GM19239 (cell line): Measurements from ENCODE around the gene PLCXD3.

Experiments
- DNase-seq: peaks from one replicate; pipeline ENCODE4 v3.0.0; 2011; ENCODE audit warnings: low spot score; ENCODE audit not compliant: insufficient read length
- FAIRE-seq: peaks from 2 replicates; lab custom pipeline; 2011; peaks lifted over from hg19 to GRCh38; lab: Jason Lieb, UNC

Gene PLCXD3, protein sequence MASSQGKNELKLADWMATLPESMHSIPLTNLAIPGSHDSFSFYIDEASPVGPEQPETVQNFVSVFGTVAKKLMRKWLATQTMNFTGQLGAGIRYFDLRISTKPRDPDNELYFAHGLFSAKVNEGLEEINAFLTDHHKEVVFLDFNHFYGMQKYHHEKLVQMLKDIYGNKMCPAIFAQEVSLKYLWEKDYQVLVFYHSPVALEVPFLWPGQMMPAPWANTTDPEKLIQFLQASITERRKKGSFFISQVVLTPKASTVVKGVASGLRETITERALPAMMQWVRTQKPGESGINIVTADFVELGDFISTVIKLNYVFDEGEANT

DNA sequence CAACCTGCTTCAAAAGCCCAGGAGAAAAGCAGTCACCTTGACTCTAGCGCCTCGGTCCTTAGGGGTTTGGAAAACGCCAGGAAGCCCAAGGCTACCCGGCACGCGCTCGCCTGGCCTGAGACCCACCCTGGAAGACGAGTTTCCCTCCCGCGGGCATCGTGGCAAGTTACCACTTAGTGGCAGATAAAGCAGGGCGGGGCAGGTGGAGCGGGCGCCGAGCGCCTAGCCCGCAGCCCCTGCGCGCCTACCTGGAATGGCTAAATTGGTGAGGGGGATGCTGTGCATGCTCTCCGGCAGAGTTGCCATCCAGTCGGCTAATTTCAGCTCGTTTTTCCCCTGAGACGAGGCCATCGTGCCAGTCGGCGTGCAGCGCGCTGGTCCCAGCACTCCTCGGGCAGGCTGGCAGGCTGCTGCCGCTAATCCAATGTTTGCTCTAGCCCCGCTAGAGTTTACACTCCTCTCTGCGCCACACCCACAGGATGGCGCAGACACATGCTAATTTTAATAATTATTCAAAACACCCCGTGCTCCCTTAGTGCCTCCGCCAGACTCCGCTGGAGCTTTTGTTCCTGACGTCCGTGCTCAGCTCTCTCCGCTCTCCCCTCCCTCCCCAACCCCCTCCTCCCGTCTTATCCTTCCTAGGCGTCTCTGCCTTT, at the start of gene PLCXD3:
PLCXD3 (minus strand) TSS at position 426 of the 656 bp plus-strand sequence; CDS start at position 351, 75 bp downstream.
- DNase-seq: no peak
- no peak for FAIRE-seq

DNA sequence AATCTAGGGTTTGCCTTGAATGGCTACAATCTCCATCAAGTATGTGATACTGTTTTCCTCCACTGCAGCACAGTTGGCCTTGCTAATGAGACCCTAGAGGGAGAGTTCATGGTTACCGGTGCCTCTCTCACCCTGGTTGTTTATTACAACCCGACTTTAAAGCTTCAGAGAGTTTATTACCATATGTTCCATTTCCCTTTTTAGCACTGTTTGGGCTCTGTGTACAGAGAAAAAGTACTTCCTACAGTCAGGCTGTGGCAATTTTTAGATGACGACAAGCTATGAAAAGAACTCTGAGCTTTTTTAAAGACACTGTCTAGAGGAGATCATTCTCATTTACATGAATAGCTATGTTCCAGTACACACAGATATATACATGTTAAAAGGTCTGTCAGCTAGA, 48.8 kb upstream of the PLCXD3 start:
- no peak for DNase-seq
- no peak for FAIRE-seq

DNA sequence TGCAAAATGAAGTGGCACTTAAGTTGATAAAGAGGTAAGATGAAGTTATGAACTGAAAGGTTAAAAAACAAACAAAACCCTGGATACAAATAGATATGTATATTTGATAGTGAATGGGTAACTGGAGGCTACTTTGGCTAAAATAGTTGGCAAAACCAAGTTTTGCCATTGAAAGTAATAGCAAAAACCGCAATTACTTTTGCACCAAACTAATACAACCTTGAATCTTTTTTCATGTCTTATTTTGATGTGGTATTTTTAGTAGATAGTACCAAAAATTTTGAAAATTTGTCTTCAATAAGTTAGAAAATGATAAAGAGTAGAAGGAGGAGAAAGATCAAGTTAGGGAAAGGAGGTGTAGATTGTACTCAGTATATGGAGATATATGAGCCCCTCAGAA, 47.9 kb upstream of the PLCXD3 start:
- no peak for DNase-seq
- no peak for FAIRE-seq

DNA sequence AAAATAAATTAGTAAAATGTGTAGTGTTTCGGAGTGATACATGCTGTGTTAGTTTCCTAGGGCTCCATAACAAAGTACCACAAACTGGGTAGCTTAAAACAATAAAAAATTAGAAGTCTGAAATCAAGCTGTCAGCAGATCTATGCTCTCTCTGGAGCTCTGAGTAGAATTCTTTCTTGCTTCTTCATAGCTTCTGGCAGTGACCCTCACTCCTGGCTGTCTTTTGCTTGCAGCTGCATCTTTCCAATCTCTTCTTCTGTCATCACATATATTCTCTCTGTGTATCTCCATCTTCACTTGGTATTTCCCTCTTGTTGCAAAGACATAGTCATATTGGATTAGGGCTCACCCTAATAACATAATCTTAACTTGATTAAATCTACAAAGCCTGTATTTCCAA, 37.6 kb upstream of the PLCXD3 start:
- no peak for DNase-seq
- FAIRE-seq: no peak

DNA sequence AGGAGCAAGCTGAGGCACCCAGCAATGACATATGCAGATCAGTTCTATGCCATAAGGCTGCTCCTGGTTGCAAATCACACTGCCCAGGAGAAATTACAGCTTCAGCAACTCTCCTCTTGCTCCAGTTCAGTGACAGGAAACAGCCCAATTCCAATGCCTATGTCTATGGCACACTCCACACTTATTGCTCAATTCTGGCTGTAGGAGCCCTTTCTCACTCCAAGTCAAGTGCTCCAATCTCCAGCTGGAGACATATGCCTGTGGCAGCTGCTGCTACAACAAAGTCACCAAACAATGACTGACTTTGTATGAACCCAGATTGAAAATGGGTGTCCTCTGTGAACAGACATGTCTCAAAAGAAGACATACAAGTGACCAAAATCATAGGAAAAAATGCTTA, 31.8 kb upstream of the PLCXD3 start:
- FAIRE-seq (no peak), DNase-seq (no peak)

DNA sequence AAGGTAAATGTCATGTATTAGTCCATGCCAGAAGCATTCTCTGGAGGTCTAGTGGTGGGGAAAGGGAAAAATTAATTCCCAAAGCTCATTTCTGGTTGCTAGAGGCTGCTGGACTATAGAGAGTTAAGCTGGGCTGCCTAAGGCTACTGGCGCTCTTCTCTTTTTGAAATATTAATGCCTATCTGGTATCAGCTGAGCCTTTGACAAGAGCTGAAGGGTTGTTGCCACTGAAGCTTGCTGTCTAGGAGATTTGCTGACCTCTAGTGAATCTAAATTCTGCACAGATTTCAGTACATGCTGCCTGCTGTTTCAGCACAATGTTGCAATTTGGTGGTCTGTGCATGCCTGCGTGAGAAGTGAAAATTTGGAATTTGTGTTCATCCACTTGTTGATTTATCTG, 29.1 kb upstream of the PLCXD3 start:
- no peak for FAIRE-seq
- no peak for DNase-seq

DNA sequence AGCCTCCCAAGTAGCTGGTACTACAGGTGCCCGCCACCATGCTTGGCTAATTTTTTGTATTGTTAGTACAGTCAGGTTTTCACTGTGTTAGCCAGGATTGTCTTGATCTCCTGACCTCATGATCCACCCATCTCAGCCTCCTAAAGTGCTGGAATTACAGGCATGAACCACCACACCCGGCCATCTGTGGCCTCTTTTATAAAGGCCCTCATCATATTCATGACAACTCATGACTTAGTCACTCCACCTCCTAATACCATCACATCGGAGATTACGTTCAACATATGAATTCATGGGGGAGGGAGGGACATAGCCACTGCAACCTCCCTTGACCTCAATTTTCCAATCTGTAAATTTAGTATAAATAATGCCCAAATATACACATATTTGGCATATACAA, 27.2 kb upstream of the PLCXD3 start:
- no peak for DNase-seq
- no peak for FAIRE-seq

DNA sequence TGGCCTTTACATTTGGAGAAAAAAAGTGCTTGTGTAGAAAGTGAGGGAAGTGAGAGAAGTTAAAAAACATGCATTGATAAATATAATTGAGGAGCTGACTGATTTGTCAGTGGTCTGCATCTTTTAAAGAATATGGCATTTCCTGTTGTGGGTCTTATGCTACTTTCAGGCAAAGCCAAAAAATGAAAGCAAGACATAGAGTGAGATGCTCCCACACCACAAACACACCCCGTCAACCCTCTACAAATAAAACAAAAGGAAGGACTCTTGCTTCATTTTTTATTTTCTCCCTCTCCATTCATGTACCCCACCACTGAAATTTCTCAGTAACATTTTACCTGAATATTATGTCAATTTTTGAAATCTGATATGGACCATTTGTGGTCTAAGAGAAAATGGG, 22.1 kb upstream of the PLCXD3 start:
- DNase-seq: no peak
- no peak for FAIRE-seq

DNA sequence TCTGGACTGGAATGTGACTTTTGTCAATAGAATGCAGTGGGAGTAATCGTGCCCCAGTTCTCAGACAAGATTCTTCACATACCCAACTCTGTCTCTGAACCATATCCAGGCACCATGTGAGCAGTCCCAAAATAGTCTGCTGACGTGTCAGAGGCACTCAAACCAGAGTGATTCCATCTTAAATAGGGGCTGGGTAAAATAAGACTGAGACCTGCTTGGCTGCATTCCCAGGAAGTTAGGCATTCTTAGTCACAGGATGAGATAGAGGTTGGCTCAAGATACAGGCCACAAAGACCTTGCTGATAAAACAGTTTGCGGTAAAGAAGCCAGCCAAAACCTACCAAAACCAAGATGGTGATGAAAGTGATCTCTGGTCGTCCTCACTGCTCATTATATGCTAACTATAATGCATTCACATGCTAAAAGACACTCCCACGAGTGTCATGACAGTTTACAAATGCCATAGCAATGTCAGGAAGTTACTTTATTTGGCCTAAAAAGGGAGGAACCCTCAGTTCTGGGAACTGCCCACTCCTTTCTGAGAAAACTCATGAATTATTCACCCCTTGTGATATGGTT, 16.9 kb upstream of the PLCXD3 start:
- FAIRE-seq (no peak), DNase-seq (no peak)

DNA sequence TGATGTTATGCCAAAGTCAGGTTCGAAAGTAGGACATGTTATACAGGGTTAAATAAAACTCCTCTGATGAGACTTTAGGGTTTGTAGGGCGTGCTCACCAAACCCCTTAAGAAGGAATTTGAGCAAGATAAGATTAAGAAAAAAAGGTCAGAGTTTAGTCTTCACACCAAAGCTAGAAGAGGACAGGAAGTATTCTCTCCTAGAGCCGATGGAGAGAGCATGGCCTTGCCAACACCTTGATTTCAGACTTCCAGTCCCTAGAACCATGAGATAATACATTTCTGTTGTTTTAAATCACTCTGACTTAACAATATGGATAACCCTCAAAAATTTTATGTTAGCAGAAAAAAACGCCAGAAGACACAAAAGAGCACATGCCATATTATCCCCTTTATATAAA, 16.3 kb upstream of the PLCXD3 start:
- no peak for FAIRE-seq

DNA sequence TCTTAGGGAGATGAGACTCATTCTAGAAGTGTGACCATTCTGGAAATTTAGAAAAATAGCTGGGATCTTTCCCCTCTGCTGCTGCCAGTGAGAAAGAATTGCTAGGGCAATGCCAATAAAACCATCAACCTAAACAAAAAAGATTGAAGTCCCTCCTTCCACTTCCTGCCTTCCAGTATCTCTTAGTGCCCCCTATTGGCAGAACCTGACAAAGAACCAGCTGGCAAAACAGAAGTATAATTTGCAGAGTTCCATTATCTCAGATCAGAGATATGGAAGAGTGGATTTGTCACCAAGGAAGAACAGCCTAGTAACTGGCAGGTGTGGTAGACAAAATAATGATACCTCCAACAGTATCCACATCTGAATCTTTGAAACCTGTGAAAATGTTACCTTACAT, 13.8 kb upstream of the PLCXD3 start:
- DNase-seq: no peak
- no peak for FAIRE-seq

More for the DNA sequence above, 16.3 kb upstream of the PLCXD3 start:
- no peak for DNase-seq

DNA sequence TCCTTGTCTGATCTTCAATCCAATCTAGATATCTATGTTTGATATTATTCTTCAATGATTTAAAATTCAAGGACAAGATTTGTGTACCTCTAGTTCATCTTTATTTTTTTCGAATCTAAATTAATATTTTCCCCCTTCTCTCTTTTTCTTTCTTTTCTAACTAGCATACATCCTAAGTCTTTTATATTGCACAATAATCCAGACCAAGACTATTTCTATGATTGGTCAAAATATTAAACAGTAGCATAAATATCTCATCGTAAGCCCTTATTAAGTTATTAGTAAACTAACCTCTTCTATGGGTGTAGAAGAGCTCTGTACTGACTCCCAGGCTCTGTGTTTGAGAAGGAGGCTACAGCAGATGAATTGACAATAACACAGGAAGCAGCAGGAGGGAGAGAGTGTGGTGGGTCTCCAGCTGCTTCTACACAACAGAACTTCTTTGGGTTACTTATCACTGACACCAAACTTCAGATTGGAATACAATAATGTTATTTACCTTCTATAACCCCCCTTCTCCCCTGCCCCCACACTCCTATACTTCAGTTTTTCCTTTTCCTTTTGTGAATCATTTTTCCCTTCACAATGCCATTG, 11.9 kb upstream of the PLCXD3 start:
- DNase-seq (no peak), FAIRE-seq (no peak)

DNA sequence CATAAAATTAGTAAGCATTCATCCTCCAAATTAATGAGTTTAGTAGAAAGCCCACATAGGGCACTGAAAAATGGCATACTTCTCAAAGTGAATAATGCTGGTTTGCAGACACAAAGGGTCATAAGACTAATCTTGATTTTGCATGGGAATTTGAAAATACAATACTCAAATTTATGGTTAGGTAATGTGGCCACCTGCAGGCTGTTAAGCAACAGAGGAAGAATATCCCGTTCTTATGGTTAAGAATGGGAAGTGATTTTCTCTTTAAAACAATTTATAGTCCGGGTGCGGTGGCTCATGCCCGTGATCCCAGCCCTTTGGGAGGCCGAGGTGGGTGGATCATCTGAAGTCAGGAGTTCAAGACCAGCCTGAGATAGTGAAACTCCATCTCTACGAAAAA, 9.4 kb upstream of the PLCXD3 start:
- FAIRE-seq: no peak

DNA sequence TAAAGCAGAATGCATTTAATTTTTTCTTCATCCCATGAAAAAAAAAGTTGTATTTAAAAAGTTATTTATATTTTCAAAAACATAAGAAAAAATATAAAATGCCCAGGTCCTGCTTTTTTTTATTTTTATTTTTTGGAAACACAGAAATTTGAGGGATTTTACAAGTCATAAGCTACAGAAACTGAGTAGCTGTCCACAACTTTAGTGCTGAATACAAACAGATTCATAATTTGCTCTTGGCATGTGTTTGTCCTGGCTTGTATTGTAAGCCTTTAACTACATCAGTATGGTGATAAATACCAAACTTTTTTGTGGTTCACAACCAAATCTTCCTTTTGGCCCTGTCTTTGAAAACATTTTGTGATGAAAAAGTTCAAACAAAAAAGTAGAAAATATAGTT, 7.5 kb upstream of the PLCXD3 start:
- DNase-seq: no peak
- FAIRE-seq: no peak

More for the DNA sequence above, 9.4 kb upstream of the PLCXD3 start:
- DNase-seq: no peak

DNA sequence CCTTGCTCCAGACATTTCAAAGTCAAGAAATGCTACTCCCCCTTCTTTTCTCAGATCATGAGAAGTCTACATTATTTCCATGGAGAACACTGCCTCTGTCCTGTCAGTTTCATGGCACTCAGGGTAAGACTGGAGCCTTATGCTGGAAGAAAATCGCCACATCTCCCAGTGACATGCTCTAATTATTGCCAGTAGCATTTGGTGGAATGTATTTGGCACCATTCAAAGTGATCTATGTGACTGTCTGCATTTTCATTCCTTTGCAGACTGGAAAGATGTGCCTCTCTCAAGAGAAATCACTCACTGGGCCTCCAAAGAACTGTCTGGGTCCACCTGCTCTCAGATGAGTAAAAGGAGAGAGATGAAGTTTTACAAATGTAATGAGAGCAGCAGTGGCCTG, 840 bp upstream of the PLCXD3 start:
- FAIRE-seq (no peak), DNase-seq (no peak)

DNA sequence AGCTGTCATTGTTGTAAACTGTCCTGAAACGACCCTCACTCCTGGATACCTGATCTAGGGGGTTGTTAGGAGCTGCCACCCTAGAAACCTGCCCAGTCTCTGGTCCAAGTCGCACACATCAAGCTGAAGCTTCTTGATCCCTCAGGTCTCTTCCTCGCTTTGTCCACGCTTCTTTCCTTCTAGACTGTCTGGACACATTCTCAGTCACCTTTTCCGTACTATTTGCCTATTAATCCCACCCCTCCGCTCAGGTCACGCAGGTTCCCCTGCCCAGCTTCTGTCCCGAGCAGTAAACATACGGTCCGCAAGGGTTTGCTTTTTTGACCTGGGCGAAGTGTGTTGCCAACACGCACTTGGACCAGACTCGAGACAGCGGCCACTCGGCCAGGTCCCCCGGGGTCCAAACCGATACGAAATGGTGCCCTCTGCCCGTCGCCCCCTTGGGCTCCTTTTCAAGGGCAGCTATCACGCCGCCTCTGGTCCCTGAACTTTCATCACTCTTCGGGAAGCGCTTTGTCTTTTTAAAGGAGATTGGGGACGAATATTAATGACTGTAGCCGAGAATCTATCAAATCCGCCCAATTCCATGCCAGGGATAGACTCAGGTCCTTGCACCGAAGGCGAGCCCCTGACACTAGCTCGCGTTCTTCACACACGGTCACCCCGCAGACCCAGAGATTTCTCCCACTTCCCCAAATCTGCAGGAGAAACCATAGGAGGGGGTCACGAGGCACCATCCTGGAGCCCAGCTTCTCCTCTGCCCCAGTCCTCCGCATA, 814 bp downstream of the PLCXD3 start:
- FAIRE-seq: no peak
- DNase-seq: no peak

DNA sequence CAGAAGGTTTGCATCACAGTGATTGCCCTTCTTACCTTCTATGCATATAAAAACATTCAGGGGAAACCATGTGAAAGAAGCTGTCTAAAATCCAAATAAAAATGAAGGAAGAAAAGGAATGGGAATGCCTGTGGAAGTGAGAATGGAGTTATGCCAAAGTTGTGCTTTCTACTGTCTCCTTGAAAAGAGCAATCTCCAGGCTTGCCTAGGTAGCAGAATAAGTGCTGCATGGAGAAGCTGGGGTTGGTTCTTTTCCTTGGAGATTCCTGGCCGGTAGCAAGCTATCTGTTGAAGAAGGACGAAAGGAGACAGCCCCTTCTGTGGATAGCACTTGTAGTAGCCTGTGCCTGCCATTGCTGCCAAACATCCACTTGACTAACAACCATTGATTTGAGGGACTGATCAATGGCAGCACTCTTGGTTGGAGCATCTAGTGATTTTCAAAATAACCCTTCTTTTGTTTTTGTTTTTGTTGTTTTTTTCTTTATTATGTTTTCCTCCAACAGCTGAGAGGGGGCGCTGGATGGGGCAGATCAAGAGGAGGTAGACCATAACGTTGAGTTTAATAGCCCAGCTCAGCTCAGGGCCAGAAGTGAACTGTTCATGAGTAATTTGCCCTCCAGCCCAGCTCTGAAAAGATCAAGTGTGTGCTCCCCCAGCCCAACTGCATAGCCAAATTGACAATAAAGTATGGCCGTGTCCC, 1.6 kb downstream of the PLCXD3 start:
- DNase-seq: no peak
- no peak for FAIRE-seq

DNA sequence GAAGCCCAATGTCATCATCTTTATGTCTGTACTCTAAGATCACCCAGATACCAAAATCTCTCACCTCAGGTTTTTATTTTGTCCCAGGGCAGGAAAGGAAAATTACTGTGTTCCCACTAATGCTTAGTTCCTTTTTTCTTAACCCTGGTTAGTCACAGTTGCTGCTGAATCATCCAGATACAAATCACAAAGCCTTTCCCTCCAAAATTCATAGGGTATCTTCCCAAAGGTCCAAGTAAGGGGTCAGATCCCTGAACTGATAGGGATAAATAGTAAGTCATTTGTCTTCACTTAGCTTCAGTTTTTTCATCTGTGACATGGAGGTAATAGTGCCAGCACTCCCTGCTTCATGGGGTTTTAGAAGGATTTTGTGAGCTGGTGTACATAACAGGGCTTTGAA, 2.2 kb downstream of the PLCXD3 start:
- FAIRE-seq: no peak

DNA sequence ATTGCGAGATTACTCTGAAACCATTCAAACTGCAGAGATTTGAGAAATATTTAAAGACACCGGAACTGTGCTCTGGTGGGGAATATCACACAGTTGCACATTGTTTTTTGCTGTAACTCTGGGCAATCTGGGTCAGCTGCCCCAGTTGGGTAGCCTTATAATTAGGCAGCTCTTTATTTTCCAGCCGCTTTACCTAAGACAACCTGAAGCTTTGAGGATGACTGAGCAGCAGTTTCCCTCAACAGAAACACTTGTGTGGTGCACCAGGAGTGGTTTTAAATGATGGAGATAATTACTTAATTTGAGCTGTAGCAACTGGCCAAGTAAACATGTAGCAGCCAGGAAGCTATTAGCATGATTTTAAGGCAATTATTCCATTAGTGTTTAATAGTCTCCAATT, 2.9 kb downstream of the PLCXD3 start:
- no peak for FAIRE-seq
- no peak for DNase-seq

More for the DNA sequence above, 2.2 kb downstream of the PLCXD3 start:
- DNase-seq: no peak

DNA sequence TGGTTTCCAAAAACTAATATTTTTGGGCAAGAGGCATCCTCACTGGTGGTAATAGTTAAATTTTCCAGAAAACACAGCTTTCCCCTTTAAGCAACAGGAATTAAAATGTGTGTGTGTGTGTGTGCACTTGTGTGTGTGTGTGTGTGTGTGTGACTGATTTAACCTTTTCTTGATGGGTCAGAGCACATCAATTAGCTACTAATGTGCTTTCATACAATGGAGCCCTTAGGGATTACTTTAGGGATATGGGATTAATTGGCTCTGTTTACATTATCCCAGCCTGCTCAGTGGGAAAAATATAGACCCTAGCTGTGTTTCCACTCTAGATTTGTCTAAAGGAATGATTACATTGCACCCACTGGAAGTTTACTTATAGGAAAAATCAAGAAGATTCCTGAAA, 6.5 kb downstream of the PLCXD3 start:
- DNase-seq (no peak), FAIRE-seq (no peak)
